ENCODE data around the gene AOX1. TPM values are rescaled to one million over a fixed set of nuclear protein-coding genes. Genes with fewer than 3 reads are reported as not detected.

Gene AOX1
- total and polyA plus RNA-seq, 10 of the 15 experiments (the other 5 are each of a cell fraction or from before 2014, with no cell fraction given): 0.03 to 0.56 (median 0.19) TPM; not detected in 6

- no peak for TF ChIP-seq NRF1 (conservative IDR thresholded peaks at IDR 0.05; ENCODE audit: low read depth, low read length)
- TF ChIP-seq, protein P1, sequence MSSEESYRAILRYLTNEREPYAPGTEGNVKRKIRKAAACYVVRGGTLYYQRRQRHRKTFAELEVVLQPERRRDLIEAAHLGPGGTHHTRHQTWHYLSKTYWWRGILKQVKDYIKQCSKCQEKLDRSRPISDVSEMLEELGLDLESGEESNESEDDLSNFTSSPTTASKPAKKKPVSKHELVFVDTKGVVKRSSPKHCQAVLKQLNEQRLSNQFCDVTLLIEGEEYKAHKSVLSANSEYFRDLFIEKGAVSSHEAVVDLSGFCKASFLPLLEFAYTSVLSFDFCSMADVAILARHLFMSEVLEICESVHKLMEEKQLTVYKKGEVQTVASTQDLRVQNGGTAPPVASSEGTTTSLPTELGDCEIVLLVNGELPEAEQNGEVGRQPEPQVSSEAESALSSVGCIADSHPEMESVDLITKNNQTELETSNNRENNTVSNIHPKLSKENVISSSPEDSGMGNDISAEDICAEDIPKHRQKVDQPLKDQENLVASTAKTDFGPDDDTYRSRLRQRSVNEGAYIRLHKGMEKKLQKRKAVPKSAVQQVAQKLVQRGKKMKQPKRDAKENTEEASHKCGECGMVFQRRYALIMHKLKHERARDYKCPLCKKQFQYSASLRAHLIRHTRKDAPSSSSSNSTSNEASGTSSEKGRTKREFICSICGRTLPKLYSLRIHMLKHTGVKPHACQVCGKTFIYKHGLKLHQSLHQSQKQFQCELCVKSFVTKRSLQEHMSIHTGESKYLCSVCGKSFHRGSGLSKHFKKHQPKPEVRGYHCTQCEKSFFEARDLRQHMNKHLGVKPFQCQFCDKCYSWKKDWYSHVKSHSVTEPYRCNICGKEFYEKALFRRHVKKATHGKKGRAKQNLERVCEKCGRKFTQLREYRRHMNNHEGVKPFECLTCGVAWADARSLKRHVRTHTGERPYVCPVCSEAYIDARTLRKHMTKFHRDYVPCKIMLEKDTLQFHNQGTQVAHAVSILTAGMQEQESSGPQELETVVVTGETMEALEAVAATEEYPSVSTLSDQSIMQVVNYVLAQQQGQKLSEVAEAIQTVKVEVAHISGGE (CRISPR knock-in tag; IDR thresholded peaks at IDR 0.05): no peak
Measured at GRCh38 chr2:200624026-200624425, 38.2 kb downstream of the AOX1 start (continued).

- Histone ChIP-seq H3K4me2 (ENCODE audit: control insufficient read depth, insufficient read depth) (no peak overlapping the region), H3K79me2 (ENCODE audit: control insufficient read depth, insufficient read depth, low read length) (no peaks in the 10 kb centered on the region), H2AFZ (ENCODE audit: control insufficient read depth, low read depth, low read length) (no peak overlapping the region), H3K4me1 (ENCODE audit: control insufficient read depth, insufficient read depth, low read length) (no peaks in the 10 kb centered on the region), H3K36me3 (ENCODE audit: control insufficient read depth in 2 of 2, insufficient read depth in 2 of 2, low read length in 1 of 2) (no peaks in the 10 kb centered on the region), H3K9ac (ENCODE audit: control insufficient read depth, insufficient read depth, low read length) (no peak overlapping the region), H3K9me3 (replicated peaks; ENCODE audit: control insufficient read depth, insufficient read depth, low read length) (no peaks in the 10 kb centered on the region), H3K27me3 (replicated peaks in 1 of 2; ENCODE audit: control insufficient read depth in 2 of 2, insufficient read depth in 2 of 2, low read length in 1 of 2) (no peaks in the 10 kb centered on the region; a peak in 1 of 4 replicates), H3K4me3 (no peak overlapping the region), H4K20me1 (ENCODE audit: control insufficient read depth, insufficient read depth) (no peaks in the 10 kb centered on the region), H3K27ac (ENCODE audit: control insufficient read depth, insufficient read depth) (no peak overlapping the region)
- no TSS peak for BruUV-seq (replicated peaks)
- TF ChIP-seq ZBTB4 (CRISPR knock-in tag; IDR thresholded peaks at IDR 0.05): no peak
- no peak for TF ChIP-seq IKZF1 (conservative IDR thresholded peaks at IDR 0.05)
- no peak for TF ChIP-seq CHD1 (IDR thresholded peaks at IDR 0.05; ENCODE audit: low read depth, low read length)
- no peak for TF ChIP-seq FOXM1 (IDR thresholded peaks at IDR 0.05; ENCODE audit: low read depth, low read length)
- intact Hi-C loops (cut with micrococcal nuclease; ENCODE audit: unreplicated experiment) (no loop called here), in situ Hi-C loops (cut with MboI) (no loop called here)
- ATAC-seq: no peak
- WGBS (ENCODE audit: insufficient coverage, insufficient replicate concordance, low lambda C conversion rate, missing lambda C conversion rate): 90% methylated on average over 3 of the region's 3 CpGs
- CTCF ChIA-PET: interaction anchor here (1.4 kb wide), 1 partner anchor 21 kb away, joined by 3 read pairs; no protein-coding TSS in a partner anchor
- no peak for FAIRE-seq
- SMC1A ChIA-PET (ENCODE audit: uncharacterized antibody, unreplicated experiment): no interaction called here
- RAD21 ChIA-PET (ENCODE audit: unreplicated experiment): no interaction called here
- POLR2A ChIA-PET: no interaction called here
- no peak for DNase-seq (ENCODE audit: low read depth, low spot score)
Measured at GRCh38 chr2:200624658-200625057, 38.8 kb downstream of the AOX1 start.

All from GM12878 (cell line).